Effector CD8-positive, alpha-beta T cell (primary cell): Measurements from ENCODE around the gene TLR10.
"Not testable (repeated sequence)": the region's sequence is repeated elsewhere in the genome, so short reads cannot be mapped to it uniquely, and the experiment has no call there.

Experiments used
- DNase-seq: peaks from one replicate; lab custom pipeline; 2025; lab: John Stamatoyannopoulos, UW

TLR10 gene

DNA sequence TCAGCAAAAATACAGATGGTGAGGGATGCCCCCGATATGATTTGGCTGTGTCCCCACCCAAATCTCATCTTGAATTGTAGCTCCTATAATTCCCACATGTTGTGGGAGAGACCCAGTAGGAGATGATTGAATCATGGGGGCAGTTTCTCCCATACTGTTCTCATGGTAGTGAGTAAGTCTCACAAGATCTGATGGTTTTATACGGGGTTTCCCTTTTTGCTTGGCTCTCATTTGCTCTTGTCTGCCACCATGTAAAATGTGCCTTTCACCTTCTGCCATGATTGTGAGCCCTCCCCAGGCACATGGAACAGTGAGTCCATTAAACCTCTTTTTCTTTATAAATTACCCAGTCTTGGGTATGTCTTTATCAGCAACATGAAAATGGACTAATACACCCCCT lies 15.8 kb downstream of the TLR10 start:
- not testable (repeated sequence) for DNase-seq

DNA sequence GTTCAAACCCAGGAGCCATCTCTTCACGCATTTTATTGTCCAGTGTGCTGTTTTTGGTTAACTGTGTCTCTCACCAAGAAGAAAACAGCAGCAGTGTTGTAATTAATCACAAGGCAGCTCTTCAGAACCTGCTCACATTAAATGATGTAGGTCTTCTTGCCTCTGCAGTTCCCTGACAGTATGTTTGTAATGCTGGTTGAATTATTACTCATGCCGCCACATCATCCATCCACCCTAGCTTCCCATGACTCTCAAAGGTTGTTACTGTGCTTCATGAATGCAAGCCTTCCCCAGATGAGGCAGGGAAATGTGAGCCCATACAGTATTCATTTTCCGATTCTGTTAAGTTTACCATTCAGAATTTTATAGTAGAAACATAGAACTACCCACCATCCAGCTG lies 17.4 kb downstream of the TLR10 start:
- DNase-seq, result no peak

DNA sequence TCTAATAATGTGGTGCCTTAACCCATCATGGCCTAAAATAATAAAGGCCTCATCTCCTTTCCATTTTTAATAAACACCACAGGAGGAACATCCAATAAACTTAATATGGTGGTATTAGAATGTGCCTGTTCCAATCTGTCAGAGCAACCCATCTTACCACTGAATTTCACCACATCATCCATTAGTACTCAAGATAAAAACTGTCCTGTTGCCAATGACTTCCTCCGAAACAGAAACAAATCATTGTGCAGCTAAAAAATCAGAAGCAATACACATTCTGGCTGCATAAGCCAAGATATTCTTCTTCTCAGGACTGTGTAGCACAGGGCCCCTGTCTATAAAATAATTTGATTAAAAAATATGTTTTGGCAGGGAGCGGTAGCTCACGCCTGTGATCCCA lies 18.5 kb downstream of the TLR10 start:
- DNase-seq, result no peak

DNA sequence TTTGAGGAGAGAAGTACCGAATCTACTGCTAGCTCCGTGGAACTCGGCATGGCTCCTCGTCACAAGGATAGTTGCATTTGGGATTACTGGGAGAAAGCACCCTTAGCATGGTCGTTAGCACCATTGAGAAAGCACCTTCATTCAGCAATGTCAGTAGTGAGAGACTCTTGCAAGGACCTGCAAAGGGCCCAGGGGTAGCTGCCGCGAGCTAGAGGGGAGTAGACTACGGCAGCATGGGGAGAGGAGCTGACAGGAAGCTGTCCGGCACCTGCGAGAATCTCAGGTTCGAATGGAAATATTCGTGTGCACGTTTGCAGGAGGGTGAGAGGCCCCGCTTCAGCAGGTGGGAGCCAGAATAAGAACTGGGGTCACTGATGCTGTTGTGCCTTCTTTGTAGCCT lies 20.2 kb downstream of the TLR10 start:
- no peak for DNase-seq

DNA sequence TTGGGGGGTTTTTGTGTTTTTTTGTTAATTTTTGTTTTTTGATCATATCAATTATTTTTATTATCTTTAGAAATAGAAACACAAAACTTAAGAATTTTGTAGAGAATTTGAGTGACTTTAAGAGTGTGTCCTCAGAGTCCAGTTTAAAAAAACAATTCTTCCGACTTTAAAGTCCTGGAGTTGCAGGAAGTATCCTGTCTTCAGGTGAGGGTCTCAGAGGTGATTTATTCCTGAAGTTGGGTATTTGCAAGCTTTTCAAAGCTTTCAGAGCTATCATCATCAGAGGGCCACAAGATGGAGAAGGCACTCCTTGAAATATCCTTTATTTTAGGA lies 23.0 kb downstream of the TLR10 start:
- DNase-seq, result no peak

DNA sequence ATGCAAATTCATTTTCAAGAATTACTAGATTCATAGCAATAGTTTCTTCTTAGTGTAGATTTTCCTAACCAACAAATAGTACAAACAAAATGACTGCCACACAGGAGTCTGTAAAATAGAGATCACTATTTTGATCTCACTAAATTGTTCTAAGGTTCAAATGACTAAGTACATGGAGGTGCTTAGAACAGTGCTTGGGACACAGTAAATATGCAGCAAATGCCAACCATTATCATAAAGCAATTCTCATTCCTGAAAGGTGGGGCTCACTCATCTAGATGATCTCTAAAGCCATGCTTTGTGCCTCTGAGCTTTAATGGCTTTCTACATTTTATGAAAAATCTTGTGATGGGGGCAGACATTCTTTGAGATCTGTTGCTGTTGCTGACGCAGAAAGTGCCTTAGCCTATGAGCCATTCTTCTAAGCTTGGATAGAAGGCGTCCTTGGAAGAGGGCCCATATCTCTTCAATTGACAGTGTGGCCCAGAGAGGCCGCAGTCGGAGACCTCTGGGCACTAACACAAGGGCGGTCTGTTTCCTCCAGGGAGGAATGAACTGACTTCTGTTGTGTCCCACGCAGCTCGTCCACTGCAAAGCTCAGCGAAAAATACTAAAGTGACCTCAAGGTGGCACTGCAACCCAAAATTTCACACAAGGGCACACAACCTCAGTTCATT lies 23.5 kb downstream of the TLR10 start:
- no peak for DNase-seq

DNA sequence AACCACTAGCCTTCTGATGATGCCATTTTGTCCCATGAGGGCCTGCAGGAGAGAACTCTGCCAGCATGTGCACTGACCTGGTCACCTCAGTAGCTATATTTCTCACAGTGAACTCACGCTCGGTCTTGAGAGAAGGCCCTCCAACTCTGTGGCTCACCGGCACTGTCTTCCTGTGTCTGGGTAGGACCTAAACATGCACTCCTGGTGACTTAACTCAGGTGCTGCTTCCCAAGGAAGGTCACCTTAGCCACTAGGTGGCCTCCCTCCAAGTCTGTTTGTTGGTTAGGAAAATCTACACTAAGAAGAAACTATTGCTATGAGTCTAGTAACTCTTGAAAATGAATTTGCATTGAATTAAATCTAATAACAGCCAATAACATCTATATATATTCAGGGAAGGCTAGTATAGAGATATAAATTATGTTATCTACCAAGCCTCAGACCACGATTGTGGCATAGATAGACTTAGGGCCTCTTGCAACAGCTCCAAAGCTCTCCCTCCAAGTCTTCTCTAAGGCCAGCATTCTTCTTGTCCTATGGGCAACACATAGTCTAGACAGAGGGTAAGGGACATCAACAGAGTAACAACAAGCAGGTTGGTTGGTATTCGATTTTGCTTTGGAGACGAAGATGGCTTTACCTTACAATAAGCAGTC lies 24.7 kb downstream of the TLR10 start:
- no peak for DNase-seq

DNA sequence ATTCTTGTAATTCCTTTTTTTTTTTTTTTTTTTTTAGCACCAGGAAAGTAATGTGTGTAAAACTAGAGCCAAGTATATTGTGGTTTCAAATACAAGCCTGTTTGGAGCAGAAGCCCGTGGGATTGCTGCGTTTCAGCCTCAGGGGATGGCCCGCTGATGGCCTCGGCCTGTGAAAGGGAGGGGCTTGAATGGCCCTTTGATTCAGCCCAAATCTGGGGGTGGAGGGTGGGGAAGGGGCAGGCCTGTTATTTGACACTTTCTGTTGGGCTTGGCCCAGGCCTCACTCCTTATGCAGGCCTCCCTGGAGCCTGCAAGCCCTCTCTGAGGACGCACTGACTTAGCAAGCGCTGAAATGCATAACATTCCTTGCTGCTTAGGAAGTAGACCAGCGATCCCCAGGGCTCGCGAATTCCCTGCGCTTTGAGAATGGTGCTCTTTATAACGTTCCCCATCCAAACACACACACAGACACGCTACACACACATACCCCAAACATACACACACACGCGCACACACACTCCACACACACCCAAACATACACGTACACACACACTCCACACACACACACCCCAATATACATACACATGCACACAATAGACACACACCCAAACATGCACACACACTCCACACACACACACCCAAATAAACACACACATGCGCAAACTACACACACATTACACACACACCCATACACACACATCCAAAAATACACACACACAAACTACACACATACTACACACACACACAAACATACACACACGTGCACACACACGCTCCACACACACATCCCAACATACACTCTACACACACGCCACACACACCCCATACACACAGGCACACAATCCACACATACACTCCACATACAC lies 29.6 kb downstream of the TLR10 start:
- no peak for DNase-seq

DNA sequence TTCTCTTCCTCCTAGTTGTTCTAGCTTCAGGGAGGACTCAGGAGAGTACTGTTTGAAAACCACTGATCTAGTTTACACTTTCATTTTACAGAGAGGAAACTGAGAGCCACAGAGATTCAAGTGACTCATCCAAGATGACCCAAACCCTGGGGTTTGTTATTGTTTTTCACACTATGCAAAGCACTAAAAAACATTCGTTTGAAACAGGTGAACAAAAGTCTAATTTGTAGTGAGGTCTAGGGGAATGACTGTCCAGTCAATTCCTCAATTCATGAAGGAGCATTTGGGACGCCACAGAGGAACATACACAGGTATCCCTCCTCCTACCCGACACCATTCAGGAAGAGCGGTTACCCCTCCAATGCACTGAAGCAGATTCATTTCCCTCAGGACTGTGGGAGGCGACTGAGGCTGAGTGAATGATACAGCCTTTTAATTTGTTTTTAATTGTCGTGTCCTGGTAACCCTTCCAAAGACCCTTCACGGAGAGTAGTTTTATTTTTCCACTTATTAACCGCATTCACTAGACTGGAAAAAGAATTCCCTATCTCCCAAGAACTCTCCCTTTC lies 30.3 kb downstream of the TLR10 start:
- DNase-seq, result no peak

DNA sequence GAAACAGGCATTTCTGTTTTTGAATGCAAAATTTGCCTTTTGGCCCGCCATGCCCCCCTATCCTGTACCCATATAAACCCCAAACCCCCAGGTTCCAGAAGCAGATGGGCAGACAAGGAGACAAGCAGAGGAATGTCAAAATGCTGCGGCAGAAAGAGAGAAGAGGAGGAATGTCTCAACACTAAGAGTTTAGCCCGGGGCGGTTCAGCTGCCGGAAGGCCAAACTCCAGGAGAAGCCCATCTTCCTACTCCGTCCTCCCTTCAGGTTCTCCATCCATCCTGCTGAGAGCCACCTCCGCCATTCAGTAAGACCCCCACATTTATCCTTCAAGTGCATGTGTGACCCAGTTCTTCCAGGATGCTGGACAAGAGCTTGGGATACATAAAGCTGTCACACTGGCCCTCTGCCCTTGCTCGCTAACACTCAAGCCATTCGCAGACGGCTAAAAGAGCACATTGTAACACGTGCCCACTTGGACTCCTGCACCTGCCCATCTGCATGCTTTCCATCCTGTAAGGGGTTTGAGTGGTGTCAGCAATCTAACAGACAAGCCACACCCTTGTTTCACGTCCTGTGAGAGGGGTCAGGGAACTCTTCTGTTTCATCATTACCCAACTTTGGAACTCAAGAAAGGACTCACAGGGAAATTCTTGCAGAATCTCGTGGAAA lies 31.3 kb downstream of the TLR10 start:
- DNase-seq, result no peak

DNA sequence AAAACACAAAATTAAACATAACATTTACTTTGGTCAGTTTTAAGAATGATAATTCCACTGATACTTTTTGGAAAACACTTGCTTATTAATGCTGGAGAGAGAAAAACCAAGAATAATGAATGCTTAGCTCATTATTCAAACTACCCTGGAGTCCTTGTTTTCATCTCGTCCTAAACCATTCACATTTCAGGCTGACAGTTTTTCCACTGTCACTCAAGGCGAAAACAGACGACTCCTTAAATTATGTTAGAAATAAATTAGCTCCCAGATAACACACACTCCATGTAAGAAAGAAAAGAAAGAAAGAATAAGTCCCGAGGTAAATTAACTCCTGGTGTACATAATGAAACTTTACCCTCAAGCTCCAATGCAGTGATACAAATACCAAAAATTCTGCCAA lies 33.5 kb downstream of the TLR10 start:
- DNase-seq, result no peak

DNA sequence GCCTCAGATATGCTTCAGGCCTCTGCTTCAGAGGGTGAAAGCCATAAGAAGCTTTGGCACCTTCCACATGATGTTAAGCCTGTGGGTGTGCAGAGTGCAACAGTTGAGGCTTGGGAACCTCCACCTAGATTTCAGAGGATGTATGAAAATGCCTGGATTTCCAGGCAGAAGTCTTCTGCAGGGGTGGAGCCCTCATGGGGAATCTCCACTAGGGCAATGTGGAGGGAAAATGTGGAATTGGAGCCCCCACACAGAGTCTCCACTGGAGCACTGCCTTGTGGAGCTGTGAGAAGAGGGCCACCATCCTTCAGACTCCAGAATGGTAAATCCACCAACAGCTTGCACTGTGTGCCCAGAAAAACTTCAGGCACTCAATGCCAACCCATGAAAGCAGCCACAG lies 35.2 kb downstream of the TLR10 start:
- no peak for DNase-seq

DNA sequence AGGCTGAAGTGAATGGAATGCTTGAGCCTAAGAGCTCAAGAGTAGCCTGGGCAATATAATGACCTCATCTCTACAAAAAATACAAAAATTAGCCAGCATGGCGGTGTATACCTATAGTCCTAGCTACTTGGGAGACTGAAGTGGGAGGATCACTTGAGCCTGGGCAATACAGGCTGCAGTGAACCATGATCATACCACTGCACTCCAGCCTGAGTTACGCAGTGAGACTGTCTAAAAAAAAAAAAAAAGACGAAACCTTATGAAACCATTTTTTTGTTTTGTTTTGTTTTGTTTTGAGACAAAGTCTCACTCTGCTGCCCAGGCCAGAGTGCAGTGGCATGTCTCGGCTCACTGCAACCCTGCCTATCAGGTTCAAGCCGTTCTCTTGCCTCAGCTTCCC lies 36.9 kb downstream of the TLR10 start:
- no peak for DNase-seq

DNA sequence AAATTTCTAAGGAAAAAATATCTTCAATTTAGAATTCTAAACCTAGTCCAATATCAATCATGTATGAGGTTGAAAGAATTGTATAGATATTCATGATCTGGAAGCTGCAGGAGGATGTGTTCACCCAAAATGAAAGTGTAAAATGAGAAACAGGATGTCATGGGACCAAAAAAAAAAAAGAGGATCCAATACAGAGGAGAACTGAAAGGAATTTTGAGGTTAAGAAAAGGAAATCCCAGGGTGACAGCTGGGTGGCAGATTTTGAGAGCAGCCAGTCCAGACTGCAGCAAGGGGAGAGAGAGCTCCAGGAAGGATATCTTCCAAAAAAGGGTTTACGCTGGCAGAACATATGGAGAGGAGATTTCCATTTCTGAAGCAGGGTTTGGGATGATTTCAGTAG lies 38.9 kb downstream of the TLR10 start:
- no peak for DNase-seq

DNA sequence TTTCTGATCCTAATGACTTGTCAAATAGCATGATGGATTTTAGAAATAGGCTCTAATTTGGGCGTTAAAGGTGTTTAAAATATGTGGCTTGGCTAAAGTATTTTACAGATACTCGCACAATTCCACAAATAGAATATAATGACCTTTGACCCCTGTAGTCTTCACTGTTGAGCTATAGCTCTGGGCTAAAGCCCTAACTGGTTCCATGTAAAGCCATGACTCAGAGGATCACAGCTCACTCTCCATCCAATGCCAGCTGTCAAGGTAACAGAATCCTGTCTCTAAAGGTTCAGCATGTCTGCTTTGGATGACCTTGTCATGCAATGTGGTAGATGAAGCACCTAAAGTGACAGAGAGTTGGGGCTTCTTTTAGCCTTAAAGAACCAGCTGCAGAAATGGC lies 42.5 kb downstream of the TLR10 start:
- no peak for DNase-seq

DNA sequence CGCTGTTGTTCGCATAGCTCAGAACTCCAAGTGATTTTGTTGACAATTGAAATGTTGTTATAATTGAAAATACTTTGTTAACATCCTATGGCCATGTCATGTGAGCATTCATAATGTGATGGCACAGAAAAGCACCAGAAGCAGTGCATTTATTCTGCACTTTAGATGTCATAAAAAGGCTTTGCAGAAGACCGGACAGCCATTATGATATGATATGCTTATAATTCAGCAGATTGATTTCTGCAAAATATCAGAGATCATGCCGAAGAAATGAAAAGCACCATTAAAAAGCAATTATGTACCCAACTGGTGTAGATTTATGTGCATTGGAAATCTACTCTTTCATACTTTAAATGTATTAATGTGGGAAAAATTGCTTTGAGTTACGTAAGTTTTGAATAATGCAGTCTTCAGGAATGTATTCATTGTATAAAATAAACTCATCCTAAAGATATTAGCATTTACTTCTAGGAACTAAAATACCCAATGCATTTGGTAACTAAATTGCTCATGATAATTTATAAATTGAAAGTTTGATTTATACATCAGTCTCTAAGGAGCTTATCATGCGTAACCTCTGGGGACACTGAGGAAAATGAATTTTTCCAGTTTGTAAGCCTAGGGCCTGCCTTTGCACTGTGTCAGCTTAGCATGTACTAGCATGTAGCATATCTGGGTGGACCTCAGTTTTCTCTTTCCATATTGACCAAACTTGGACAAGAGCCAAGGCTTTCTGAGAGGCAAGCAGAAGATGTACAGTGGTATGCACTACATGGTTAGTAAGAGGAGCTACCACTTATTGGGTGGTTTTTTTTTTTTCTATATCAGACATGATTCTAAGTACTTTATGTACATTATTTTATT lies 43.6 kb downstream of the TLR10 start:
- no peak for DNase-seq

DNA sequence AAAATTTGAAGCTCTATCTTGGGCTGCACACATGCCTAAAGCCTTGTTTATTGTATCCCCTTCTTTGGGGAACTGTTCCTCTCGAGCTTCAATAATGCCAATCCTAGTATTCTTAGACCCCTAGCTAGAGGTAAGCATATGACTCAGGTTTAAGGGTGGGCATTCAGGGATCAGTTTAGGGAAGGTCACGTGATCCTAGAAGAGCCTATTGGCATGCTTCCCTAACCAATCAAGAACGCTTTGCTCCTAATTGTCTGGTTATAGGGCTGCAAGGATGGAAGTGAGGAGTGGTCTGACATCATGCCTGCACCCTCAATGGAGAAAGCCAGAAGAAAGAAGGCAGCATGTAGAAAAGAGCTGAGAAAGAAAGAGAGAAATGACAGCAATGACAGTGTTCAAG lies 46.9 kb downstream of the TLR10 start:
- no peak for DNase-seq

DNA sequence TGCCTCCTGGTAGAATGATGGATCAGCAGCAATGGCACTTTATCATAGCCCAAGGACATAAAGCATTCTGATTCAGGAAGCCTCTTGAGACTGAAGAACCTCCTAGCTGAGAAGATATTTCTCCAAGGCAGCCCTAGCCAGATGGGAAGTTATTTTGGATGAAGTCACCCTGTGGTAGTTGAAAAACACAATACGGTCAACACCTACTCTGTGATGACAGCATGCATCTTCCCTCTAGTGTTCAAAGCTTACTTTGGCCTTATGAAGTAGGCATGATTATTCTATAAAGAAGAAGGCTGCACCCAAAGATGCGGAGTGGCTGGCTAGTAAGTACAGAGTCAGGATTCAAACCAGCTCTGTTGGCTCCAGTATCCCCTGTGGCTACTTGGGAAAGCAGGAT lies 47.9 kb downstream of the TLR10 start:
- no peak for DNase-seq

DNA sequence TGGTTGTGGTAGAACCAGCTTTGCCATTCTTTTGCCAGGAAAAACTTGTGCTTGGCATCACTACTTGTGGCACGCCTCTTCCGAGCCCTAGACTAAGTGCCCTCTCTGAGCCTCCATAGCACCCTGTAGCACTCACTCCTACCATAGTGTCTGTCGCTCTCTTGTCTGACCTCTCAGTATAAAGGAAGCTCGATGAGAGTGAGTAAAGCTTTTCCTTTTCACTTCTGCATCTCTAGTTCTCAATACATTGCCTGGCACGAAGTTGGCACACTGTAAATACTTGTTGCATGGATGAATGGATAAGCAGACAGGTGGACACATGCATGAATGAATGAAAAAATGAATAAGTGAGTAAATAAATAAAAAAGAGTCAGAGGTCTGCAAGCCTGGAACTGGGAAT lies 48.3 kb downstream of the TLR10 start:
- DNase-seq, result no peak

DNA sequence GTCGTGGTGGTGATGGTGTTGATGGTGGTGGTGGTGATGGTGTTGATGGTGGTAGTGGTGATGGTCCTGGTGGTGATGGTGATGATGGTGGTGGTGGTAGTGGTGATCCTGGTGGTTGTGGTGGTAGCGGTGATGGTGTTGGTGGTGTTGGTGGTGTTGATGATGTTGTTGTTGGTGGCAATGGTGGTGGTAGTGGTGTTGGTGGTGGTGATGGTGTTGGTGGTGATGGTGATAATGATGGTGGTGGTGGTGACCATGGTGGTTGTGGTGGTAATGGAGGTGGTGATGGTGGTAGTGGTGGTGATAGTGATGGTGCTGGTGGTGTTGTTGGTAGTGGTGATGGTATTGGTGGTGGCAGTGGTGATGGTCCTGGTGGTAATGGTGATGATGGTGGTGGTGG lies 49.1 kb downstream of the TLR10 start:
- no peak for DNase-seq
